ENCODE results near the gene SP140.

Gene SP140

GRCh38 chr2:230224458-230224857 is 1.1 kb upstream of the SP140 start:
- no peak for DNase-seq (ENCODE audit: low read depth)
- no peak overlapping the region for H3K4me3 ChIP-seq (ENCODE audit: control insufficient read depth, low read depth, low read length)
- no peak for TF ChIP-seq CTCF (IDR thresholded peaks at IDR 0.05; ENCODE audit: control insufficient read depth, insufficient read depth, low read depth, low read length, missing control alignments)

- DNase-seq (ENCODE audit: low read depth): no peak
- no peak for TF ChIP-seq CTCF (IDR thresholded peaks at IDR 0.05; ENCODE audit: control insufficient read depth, insufficient read depth, low read depth, low read length, missing control alignments)
Observed at GRCh38 chr2:230226051-230226551, 565 bp downstream of the SP140 start.

GRCh38 chr2:230227216-230227615 is 1.7 kb downstream of the SP140 start:
- DNase-seq (ENCODE audit: low read depth): no peak
- TF ChIP-seq CTCF (IDR thresholded peaks at IDR 0.05; ENCODE audit: control insufficient read depth, insufficient read depth, low read depth, low read length, missing control alignments): no peak
- no peak overlapping the region for H3K4me3 ChIP-seq (ENCODE audit: control insufficient read depth, low read depth, low read length)

More at GRCh38 chr2:230226051-230226551, 565 bp downstream of the SP140 start:
- no peak overlapping the region for H3K4me3 ChIP-seq (ENCODE audit: control insufficient read depth, low read depth, low read length)

- TF ChIP-seq CTCF (IDR thresholded peaks at IDR 0.05; ENCODE audit: control insufficient read depth, insufficient read depth, low read depth, low read length, missing control alignments): no peak
- no peak overlapping the region for H3K4me3 ChIP-seq (ENCODE audit: control insufficient read depth, low read depth, low read length)
- DNase-seq (ENCODE audit: low read depth): no peak
Observed at GRCh38 chr2:230230087-230230486, 4.6 kb downstream of the SP140 start.

- no peak for TF ChIP-seq CTCF (IDR thresholded peaks at IDR 0.05; ENCODE audit: control insufficient read depth, insufficient read depth, low read depth, low read length, missing control alignments)
- no peak for DNase-seq (ENCODE audit: low read depth)
- no peak overlapping the region for H3K4me3 ChIP-seq (ENCODE audit: control insufficient read depth, low read depth, low read length)
Observed at GRCh38 chr2:230230496-230231200, 5.1 kb downstream of the SP140 start.

- DNase-seq (ENCODE audit: low read depth): no peak
- no peak overlapping the region for H3K4me3 ChIP-seq (ENCODE audit: control insufficient read depth, low read depth, low read length)
- no peak for TF ChIP-seq CTCF (IDR thresholded peaks at IDR 0.05; ENCODE audit: control insufficient read depth, insufficient read depth, low read depth, low read length, missing control alignments)
Observed at GRCh38 chr2:230231251-230231650, 5.7 kb downstream of the SP140 start.

All from AG09309 (cell line).